HG03378 (cell line): ENCODE data around the gene RAPGEF4.

Experiments
- ATAC-seq: cut with Tn5 transposase; IDR thresholded peaks from one replicate; pipeline ENCODE4 v1.9.1; 2021; ENCODE audit warnings: mild to moderate bottlenecking, moderate library complexity; ENCODE audit not compliant: unreplicated experiment

Gene RAPGEF4

GRCh38 chr2:172735582-172736423 lies at the start of gene RAPGEF4:
TSS of gene RAPGEF4 (plus strand) at chr2:172735845. CDS start at chr2:172735984, 139 bp downstream.
- ATAC-seq: no peak

- no peak for ATAC-seq
These were observed 42.6 kb upstream of the RAPGEF4 start for GRCh38 chr2:172693037-172693436.

- ATAC-seq: no peak
These were observed 41.9 kb upstream of the RAPGEF4 start for GRCh38 chr2:172693529-172694455.

- no peak for ATAC-seq
These were observed 38.3 kb upstream of the RAPGEF4 start for GRCh38 chr2:172697296-172697695.

- ATAC-seq: peak; percentile 95
These were observed 37.4 kb upstream of the RAPGEF4 start for GRCh38 chr2:172698041-172698863.

- no peak for ATAC-seq
These were observed 34.4 kb upstream of the RAPGEF4 start for GRCh38 chr2:172701250-172701649.

- ATAC-seq: no peak
These were observed 33.2 kb upstream of the RAPGEF4 start for GRCh38 chr2:172702451-172702850.

GRCh38 chr2:172704072-172704936 lies 31.3 kb upstream of the RAPGEF4 start:
- no peak for ATAC-seq

- ATAC-seq: no peak
These were observed 30.3 kb upstream of the RAPGEF4 start for GRCh38 chr2:172705352-172705751.

- ATAC-seq: no peak
These were observed 27.4 kb upstream of the RAPGEF4 start for GRCh38 chr2:172708247-172708646.

GRCh38 chr2:172709566-172710291 lies 25.9 kb upstream of the RAPGEF4 start:
- no peak for ATAC-seq

- no peak for ATAC-seq
These were observed 25.0 kb upstream of the RAPGEF4 start for GRCh38 chr2:172710584-172711047.

- ATAC-seq: no peak
These were observed 24.5 kb upstream of the RAPGEF4 start for GRCh38 chr2:172711110-172711509.

GRCh38 chr2:172712251-172712650 lies 23.4 kb upstream of the RAPGEF4 start:
- no peak for ATAC-seq

- no peak for ATAC-seq
These were observed 22.2 kb upstream of the RAPGEF4 start for GRCh38 chr2:172713365-172713875.

- no peak for ATAC-seq
These were observed 13.2 kb upstream of the RAPGEF4 start for GRCh38 chr2:172722481-172722880.

- ATAC-seq: no peak
These were observed 12.4 kb upstream of the RAPGEF4 start for GRCh38 chr2:172723286-172723685.

GRCh38 chr2:172724724-172725123 lies 10.9 kb upstream of the RAPGEF4 start:
- ATAC-seq: no peak

- ATAC-seq: no peak
These were observed 10.4 kb upstream of the RAPGEF4 start for GRCh38 chr2:172725284-172725683.
